GM23338 (cell line): Measurements from ENCODE around the gene S100A16. TPM values are rescaled to one million over a fixed set of nuclear protein-coding genes. Genes with fewer than 3 reads are reported as not detected.

Source experiments
- ATAC-seq: fragments of 200-7000 bp; cut with Tn5 transposase; 3 replicates; pipeline ENCODE4 v1.9.1; 2020
- DNase-seq: peaks from one replicate; pipeline ENCODE4 v3.0.0-alpha.2; 2015; ENCODE audit warnings: low spot score
- H2AFZ ChIP-seq: fragments of 200-600 bp; sonication (generic); 2 replicates; pipeline ENCODE4 v1.8.0; 2016; ENCODE audit warnings: antibody characterized with exemption, mild to moderate bottlenecking, moderate library complexity
- H3F3A ChIP-seq: fragments of 200-600 bp; sonication (generic); replicated peaks from 2 replicates; pipeline ENCODE4 v1.8.0; 2017; ENCODE audit warnings: antibody characterized with exemption, mixed run types, low read depth
- H3K27ac ChIP-seq: fragments of 200-600 bp; sonication (generic); 2 replicates; pipeline ENCODE4 v1.6.1; 2016; ENCODE audit warnings: low read depth
- H3K27me3 ChIP-seq: fragments of 200-600 bp; sonication (generic); 2 replicates; pipeline ENCODE4 v1.8.0; 2016; ENCODE audit warnings: mild to moderate bottlenecking, mixed run types, moderate library complexity; ENCODE audit not compliant: insufficient read depth
- H3K36me3 ChIP-seq: fragments of 200-600 bp; sonication (generic); 2 replicates; pipeline ENCODE4 v1.8.0; 2016; ENCODE audit warnings: mild to moderate bottlenecking; ENCODE audit not compliant: insufficient read depth
- H3K4me1 ChIP-seq: fragments of 200-600 bp; sonication (generic); 2 replicates; pipeline ENCODE4 v1.8.0; 2016; ENCODE audit warnings: mild to moderate bottlenecking, moderate library complexity; ENCODE audit not compliant: insufficient read depth
- H3K4me2 ChIP-seq: fragments of 200-600 bp; sonication (generic); 2 replicates; pipeline ENCODE4 v1.7.1; 2017; ENCODE audit warnings: mixed run types
- H3K4me3 ChIP-seq: fragments of 200-600 bp; sonication (generic); 2 replicates; pipeline ENCODE4 v1.6.1; 2016; ENCODE audit warnings: mixed run types
- H3K79me2 ChIP-seq: fragments of 200-600 bp; sonication (generic); replicated peaks from 2 replicates; pipeline ENCODE4 v1.8.0; 2017; ENCODE audit warnings: mild to moderate bottlenecking; ENCODE audit not compliant: insufficient read depth
- H3K9me2 ChIP-seq: fragments of 200-600 bp; sonication (generic); 2 replicates; pipeline ENCODE4 v1.8.0; 2017; ENCODE audit not compliant: insufficient read depth
- H4K20me1 ChIP-seq: fragments of 200-600 bp; sonication (generic); replicated peaks from 2 replicates; pipeline ENCODE4 v1.8.0; 2017; ENCODE audit warnings: mild to moderate bottlenecking; ENCODE audit not compliant: insufficient read depth
- H3K27ac Mint-ChIP-seq: 2 replicates; pipeline ENCODE4 v1.8.0; 2020; ENCODE audit warnings: inconsistent platforms, mild to moderate bottlenecking, moderate library complexity, mixed read lengths
- H3K27me3 Mint-ChIP-seq: 3 replicates; pipeline ENCODE4 v1.8.0; 2022; ENCODE audit warnings: low read depth, mild to moderate bottlenecking, moderate library complexity, mixed read lengths, inconsistent platforms; ENCODE audit not compliant: insufficient read depth, poor library complexity
- H3K36me3 Mint-ChIP-seq: 3 replicates; pipeline ENCODE4 v1.8.0; 2021; ENCODE audit warnings: low read depth, mild to moderate bottlenecking, inconsistent platforms, moderate library complexity, mixed read lengths
- H3K4me1 Mint-ChIP-seq: 3 replicates; pipeline ENCODE4 v1.8.0; 2020; ENCODE audit warnings: mild to moderate bottlenecking, inconsistent platforms, mixed read lengths
- H3K4me3 Mint-ChIP-seq: 3 replicates; pipeline ENCODE4 v1.8.0; 2021; ENCODE audit warnings: moderate library complexity, mild to moderate bottlenecking, inconsistent platforms, mixed read lengths
- H3K9me3 Mint-ChIP-seq: 3 replicates; pipeline ENCODE4 v1.8.0; 2020; ENCODE audit warnings: moderate library complexity, mild to moderate bottlenecking, inconsistent platforms, mixed read lengths
- ETS1 ChIP-seq: IDR thresholded peaks from 2 replicates; pipeline ENCODE4 v1.6.1; 2016; ENCODE audit warnings: antibody characterized with exemption
- EZH2 ChIP-seq: fragments of 200-600 bp; sonication (generic); IDR thresholded peaks from one replicate; pipeline ENCODE4 v1.8.0; 2017; ENCODE audit warnings: antibody characterized with exemption, mild to moderate bottlenecking, low read depth; ENCODE audit not compliant: unreplicated experiment
- JUNB ChIP-seq: IDR thresholded peaks from one replicate; pipeline ENCODE4 v1.6.1; 2016; ENCODE audit warnings: antibody characterized with exemption; ENCODE audit not compliant: unreplicated experiment
- POLR2AphosphoS5 ChIP-seq: IDR thresholded peaks from 2 replicates; pipeline ENCODE4 v1.6.1; 2016; ENCODE audit warnings: antibody characterized with exemption, low read depth
- REST ChIP-seq: IDR thresholded peaks from one replicate; pipeline ENCODE4 v1.6.1; 2018; ENCODE audit warnings: antibody characterized with exemption; ENCODE audit not compliant: unreplicated experiment
- ZNF114 ChIP-seq: fragments of 250-450 bp; sonication (Bioruptor Pico); IDR thresholded peaks from 2 replicates; pipeline ENCODE4 v1.5.0; 2020; ENCODE audit warnings: mild to moderate bottlenecking, moderate library complexity
- ZNF331 ChIP-seq: fragments of 250-450 bp; sonication (Bioruptor Pico); IDR thresholded peaks from 2 replicates; pipeline ENCODE4 v1.5.0; 2020; ENCODE audit warnings: low read depth, mild to moderate bottlenecking, moderate library complexity
- polyA plus RNA-seq: library from polyadenylated mRNA; unstranded; fragments of >200 nt; fragmentation: Nextera tagmentation; extraction: Ambion mirVana; gene quantifications from 2 replicates; pipeline ENCODE4 v1.2.1, GENCODE V29; 2016
- total RNA-seq: library from RNA; depleted of rRNA; stranded (reverse); fragments of >200 nt; shearing (Covaris generic); gene quantifications from 2 replicates; pipeline ENCODE4 v1.2.3, GENCODE V29; 2014

Gene S100A16
- total and polyA plus RNA-seq, 2 experiments from 2014 or later: 13.0 to 20.4 TPM

GRCh38 chr1:153651771-153652170, 38.8 kb upstream of the S100A16 start (continued):
- no peak for TF ChIP-seq REST

GRCh38 chr1:153649863-153650235, 36.9 kb upstream of the S100A16 start:
- Mint-ChIP-seq H3K4me3 (no peak overlapping the region), H3K9me3 (no peaks in the 10 kb centered on the region), H3K36me3 (peaks cover 19% of the 10 kb centered on the region), H3K4me1 (peaks cover 6% of the 10 kb centered on the region), H3K27me3 (peaks cover 12% of the 10 kb centered on the region), H3K27ac (no peak overlapping the region)
- Histone ChIP-seq H3K27ac (no peak overlapping the region), H3K79me2 (no peaks in the 10 kb centered on the region), H3K4me2 (no peak overlapping the region), H4K20me1 (peaks cover 14% of the 10 kb centered on the region), H3K4me1 (no peaks in the 10 kb centered on the region), H3K4me3 (no peak overlapping the region), H3K9me2 (no peaks in the 10 kb centered on the region), H3K27me3 (no peaks in the 10 kb centered on the region), H3K36me3 (peaks cover 9% of the 10 kb centered on the region), H3F3A (peaks cover 24% of the 10 kb centered on the region), H2AFZ (no peak overlapping the region)
- no peak for ATAC-seq
- no peak for DNase-seq
- TF ChIP-seq REST: no peak
- TF ChIP-seq EZH2: no peak
- no peak for TF ChIP-seq ETS1
- TF ChIP-seq ZNF114 (CRISPR knock-in tag): no peak
- TF ChIP-seq JUNB: no peak
- TF ChIP-seq POLR2AphosphoS5: no peak
- no peak for TF ChIP-seq ZNF331
